H7 (cell line): ENCODE data around the gene DYNC2H1. TPM values are rescaled to one million over a fixed set of nuclear protein-coding genes. Genes with fewer than 3 reads are reported as not detected.
"Not testable (repeated sequence)": the region's sequence is repeated elsewhere in the genome, so short reads cannot be mapped to it uniquely, and the experiment has no call there.

ENCODE experiments used
- DNase-seq: peaks from one replicate; pipeline ENCODE4 v3.0.0; 2012
- H3K27me3 ChIP-seq: 2 replicates; pipeline ENCODE4 v1.6.0; 2011; ENCODE audit warnings: mild to moderate bottlenecking, low read length; ENCODE audit not compliant: control insufficient read depth, insufficient read depth
- H3K36me3 ChIP-seq: replicated peaks from 2 replicates; pipeline ENCODE4 v1.5.1; 2011; ENCODE audit warnings: low read length; ENCODE audit not compliant: control insufficient read depth, insufficient read depth
- H3K4me3 ChIP-seq: 2 replicates; pipeline ENCODE4 v1.5.1; 2011; ENCODE audit warnings: low read depth, mild to moderate bottlenecking, control low read depth, low read length, moderate library complexity; ENCODE audit not compliant: insufficient read depth
- total RNA-seq: library from RNA; depleted of rRNA; stranded (reverse); fragments of >200 nt; shearing (Covaris generic); gene quantifications from 2 replicates; pipeline ENCODE4 v1.2.3, GENCODE V29; 2014

The DYNC2H1 gene
- total RNA-seq, 1 experiment from 2014 or later: 10.3 TPM

- peak; percentile 20 for DNase-seq
- H3K4me3 ChIP-seq: no peak overlapping the region
- no peaks in the 10 kb centered on the region for H3K27me3 ChIP-seq
- no peaks in the 10 kb centered on the region for H3K36me3 ChIP-seq
Observed at GRCh38 chr11:103338621-103339484, 229.6 kb downstream of the DYNC2H1 start.

- DNase-seq: no peak
- H3K27me3 ChIP-seq: no peaks in the 10 kb centered on the region
- no peak overlapping the region for H3K4me3 ChIP-seq
- no peaks in the 10 kb centered on the region for H3K36me3 ChIP-seq
Observed at GRCh38 chr11:103339485-103339857, 230.2 kb downstream of the DYNC2H1 start.

DNA sequence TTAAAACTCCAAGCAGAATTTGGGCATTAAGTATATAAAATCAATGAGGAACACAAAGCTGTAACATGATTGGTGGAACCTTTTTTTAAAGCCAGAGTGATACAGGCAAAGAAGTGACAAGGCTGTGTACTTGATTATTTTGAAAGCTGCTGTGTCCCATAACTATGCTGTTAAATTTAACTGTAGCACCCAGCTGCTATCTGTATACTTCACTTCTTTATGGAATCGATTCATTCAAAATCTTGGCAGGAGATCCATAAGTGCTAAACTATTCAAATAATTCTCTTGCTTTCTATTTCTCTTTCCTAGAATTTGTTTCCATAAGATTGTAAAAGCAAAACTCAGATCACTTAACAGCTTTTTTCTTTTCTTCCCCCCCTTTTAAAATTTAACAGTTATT is 231.7 kb downstream of the DYNC2H1 start:
- Histone ChIP-seq H3K27me3 (no peaks in the 10 kb centered on the region), H3K4me3 (no peak overlapping the region), H3K36me3 (no peaks in the 10 kb centered on the region)
- DNase-seq: no peak

DNA sequence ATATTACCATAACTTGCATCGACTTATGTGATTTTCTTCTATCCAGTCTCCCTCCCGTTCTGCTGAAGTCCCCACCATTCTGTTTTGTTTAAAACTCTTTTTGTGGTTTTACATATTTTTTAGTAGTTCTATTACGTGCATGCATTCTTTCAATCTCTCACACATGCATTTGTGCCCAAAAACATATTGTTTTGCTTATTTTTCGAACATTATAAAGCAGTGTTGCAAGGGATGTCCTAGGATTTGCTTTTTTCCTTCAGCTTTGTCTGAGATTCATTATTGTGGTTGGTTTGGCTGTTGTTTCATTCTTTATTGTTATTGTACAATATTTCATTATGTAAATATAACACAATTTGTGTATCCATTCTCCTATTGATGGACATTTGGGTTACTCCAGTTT is 235.7 kb downstream of the DYNC2H1 start:
- DNase-seq: no peak
- Histone ChIP-seq H3K27me3 (no peaks in the 10 kb centered on the region), H3K36me3 (no peaks in the 10 kb centered on the region), H3K4me3 (no peak overlapping the region)

DNA sequence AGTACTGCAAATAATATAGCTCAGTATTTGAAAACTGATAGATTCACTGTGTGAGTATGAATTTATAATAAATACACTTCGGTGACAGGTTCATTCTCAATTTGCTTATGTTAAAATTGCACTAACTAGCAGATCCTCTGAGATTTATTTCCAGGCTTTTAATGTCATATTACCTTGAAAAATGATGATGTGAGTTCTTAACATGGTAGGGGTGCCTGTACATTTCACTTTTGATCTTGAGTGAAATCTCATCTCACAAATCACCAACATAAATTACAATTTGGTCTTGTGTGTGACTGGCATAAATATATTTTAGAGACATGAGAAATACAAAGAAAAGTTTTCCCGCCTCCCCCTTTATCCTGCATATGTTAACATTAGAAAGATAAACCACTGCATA is 240.4 kb downstream of the DYNC2H1 start:
- Histone ChIP-seq H3K4me3 (no peak overlapping the region), H3K36me3 (no peaks in the 10 kb centered on the region), H3K27me3 (no peaks in the 10 kb centered on the region)
- DNase-seq: no peak

DNA sequence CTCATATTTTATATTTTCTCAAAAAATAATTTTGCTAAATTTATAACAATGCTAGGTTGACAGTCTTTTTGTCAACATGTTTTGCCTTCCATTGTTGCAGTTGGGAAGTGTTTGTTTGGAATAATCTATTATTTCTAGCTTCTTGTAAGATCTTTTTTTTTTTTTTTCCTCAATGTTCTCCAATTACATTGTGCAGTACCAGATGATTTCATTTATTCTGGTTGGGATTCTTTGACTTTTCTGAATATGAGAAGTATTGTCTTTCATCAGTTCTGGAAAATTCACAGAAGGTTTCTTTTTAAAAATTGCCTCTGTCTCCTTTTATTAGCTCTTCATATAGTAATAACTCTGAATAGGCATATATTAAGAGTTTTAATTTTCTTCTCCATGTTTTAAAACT is 245.4 kb downstream of the DYNC2H1 start:
- no peaks in the 10 kb centered on the region for H3K36me3 ChIP-seq
- DNase-seq: no peak
- H3K4me3 ChIP-seq: no peak overlapping the region
- no peaks in the 10 kb centered on the region for H3K27me3 ChIP-seq

DNA sequence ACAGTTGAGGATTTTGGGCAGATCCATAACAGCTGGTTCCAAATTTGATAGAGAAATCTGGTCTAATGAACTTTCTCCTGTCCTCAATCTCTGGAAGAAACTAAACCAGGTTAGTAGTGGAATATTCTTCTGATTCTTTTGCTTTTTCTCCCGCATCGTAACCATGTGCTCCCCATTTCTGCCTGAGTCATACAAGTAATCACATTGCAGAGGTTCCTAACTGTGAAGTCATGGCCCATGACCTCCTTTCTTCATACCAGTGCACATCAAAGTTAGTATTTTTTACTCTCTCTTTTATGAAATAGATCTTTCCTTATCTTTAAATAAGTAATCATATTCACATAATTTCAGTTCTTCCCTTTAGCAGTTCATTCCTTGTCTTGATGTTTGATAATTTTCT is 249.0 kb downstream of the DYNC2H1 start:
- no peaks in the 10 kb centered on the region for H3K27me3 ChIP-seq
- H3K36me3 ChIP-seq: no peaks in the 10 kb centered on the region
- H3K4me3 ChIP-seq: no peak overlapping the region
- no peak for DNase-seq

DNA sequence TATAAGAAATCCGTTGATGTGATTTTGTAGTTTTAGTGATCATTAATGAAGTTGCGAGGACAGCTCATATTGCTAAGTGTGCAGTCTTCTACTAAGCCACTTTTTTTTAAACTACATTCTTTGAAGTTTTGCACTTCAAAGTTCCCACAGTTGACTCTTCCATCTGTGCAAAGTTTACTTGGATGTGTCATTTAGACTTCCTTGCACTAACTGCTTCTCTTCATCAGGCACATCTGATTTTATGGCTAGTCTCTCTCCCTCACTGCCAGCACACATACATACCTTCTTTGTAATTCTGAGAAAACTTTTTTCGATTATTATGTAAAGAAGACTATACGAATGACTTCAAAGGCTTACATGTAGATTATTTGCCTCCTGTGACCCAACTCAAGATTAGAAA is 250.0 kb downstream of the DYNC2H1 start:
- DNase-seq: no peak
- Histone ChIP-seq H3K27me3 (no peaks in the 10 kb centered on the region), H3K36me3 (no peaks in the 10 kb centered on the region), H3K4me3 (no peak overlapping the region)

DNA sequence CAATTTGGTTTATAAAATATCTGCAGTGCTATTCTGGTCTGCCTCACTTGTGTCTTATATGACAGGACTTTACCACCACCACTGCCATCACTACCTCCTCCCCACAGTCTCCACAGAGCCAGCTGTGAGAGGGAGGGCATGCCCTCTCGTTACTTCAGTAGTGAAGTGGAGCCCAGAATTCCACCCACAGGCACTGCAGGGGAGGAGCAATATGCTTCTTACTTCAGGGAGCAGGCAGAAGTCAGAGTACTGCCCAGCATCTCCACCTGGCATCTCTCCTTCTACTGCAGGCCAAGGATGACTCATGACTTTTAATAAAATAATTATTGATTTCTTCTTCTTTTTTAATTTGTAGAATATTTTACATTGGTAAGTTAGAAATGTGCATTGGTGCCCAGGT is 255.5 kb downstream of the DYNC2H1 start:
- Histone ChIP-seq H3K27me3 (no peaks in the 10 kb centered on the region), H3K4me3 (no peak overlapping the region), H3K36me3 (no peaks in the 10 kb centered on the region)
- DNase-seq: no peak

DNA sequence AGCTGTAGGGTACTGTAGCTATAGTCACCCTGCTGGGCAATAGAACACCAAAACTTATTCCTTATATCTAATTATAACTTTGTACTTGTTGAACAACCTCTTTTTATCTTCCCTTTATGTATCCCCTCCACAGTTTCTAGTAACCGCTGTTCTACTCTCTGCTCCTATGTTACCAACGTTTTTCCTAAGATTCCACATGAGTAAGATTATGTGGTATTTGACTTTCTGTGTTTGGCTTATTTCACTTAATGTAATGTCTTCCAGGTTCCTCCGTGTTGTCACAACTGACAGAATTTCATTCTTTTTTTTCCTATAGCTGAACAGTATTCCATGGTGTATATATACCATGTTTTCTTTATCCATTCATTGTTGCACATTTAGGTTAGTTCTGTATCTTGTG is 258.4 kb downstream of the DYNC2H1 start:
- Histone ChIP-seq H3K27me3 (no peaks in the 10 kb centered on the region), H3K4me3 (no peak overlapping the region), H3K36me3 (no peaks in the 10 kb centered on the region)
- DNase-seq: no peak

GRCh38 chr11:103368145-103368544 is 258.9 kb downstream of the DYNC2H1 start:
- no peak for DNase-seq
- no peak overlapping the region for H3K4me3 ChIP-seq
- no peaks in the 10 kb centered on the region for H3K36me3 ChIP-seq
- no peaks in the 10 kb centered on the region for H3K27me3 ChIP-seq

GRCh38 chr11:103370076-103370475 is 260.9 kb downstream of the DYNC2H1 start:
- Histone ChIP-seq H3K4me3 (no peak overlapping the region), H3K27me3 (no peaks in the 10 kb centered on the region), H3K36me3 (no peaks in the 10 kb centered on the region)
- no peak for DNase-seq

GRCh38 chr11:103372906-103373305 is 263.7 kb downstream of the DYNC2H1 start:
- Histone ChIP-seq H3K27me3 (no peaks in the 10 kb centered on the region), H3K36me3 (no peaks in the 10 kb centered on the region), H3K4me3 (no peak overlapping the region)
- no peak for DNase-seq

GRCh38 chr11:103374227-103374626 is 265.0 kb downstream of the DYNC2H1 start:
- DNase-seq, H3K36me3 ChIP-seq, H3K4me3 ChIP-seq, H3K27me3 ChIP-seq: not testable (repeated sequence)

DNA sequence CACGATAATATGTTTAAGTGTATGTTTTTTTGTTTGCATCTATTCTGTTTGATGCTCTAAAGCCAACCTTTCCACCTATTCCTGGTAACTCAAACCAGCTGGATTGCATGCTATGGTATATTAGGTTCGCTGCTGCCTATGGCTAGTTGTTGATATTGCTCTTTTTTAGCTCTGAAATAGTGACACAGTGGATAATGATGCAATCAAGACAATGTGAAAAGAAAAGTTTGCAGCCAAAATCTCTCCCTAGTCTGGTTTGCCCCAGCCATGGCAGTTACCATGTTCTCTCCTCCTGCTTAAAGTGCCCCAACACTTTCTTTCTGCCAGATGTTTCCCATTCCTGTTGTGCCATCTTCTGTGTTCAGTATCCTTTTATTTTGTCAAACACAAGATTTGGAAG is 269.7 kb downstream of the DYNC2H1 start:
- DNase-seq: no peak
- H3K27me3 ChIP-seq: no peaks in the 10 kb centered on the region

DNA sequence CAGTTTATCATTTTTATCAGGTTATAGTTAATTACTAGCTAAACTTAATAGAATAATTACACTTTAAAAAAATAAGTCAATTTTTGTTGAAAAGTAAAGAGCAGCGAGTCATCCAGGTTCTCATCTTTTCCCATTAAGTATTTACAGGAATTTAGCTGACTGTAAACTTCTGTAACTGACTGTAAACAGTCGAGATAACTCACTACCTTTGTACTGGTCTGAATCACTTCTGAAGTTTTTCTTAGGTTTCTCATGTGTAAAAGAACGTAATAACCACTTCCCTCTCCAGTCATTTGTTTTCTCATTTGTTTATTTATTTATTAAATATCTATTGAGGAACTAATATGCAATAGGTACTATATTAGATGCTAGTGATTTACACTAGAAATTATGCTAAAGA is 270.8 kb downstream of the DYNC2H1 start:
- no peaks in the 10 kb centered on the region for H3K36me3 ChIP-seq
- H3K4me3 ChIP-seq: no peak overlapping the region
- no peaks in the 10 kb centered on the region for H3K27me3 ChIP-seq
- DNase-seq: no peak

More for the DNA sequence above, 269.7 kb downstream of the DYNC2H1 start:
- no peak overlapping the region for H3K4me3 ChIP-seq
- H3K36me3 ChIP-seq: no peaks in the 10 kb centered on the region
